GM19468 (cell line): ENCODE results near the gene VLDLR.

Experiments used
- ATAC-seq: cut with Tn5 transposase; IDR thresholded peaks from one replicate; pipeline ENCODE4 v1.9.1; 2021; ENCODE audit warnings: mild to moderate bottlenecking, moderate library complexity, moderate number of reproducible peaks; ENCODE audit not compliant: unreplicated experiment; ENCODE audit errors: extremely low read depth

The VLDLR gene

DNA sequence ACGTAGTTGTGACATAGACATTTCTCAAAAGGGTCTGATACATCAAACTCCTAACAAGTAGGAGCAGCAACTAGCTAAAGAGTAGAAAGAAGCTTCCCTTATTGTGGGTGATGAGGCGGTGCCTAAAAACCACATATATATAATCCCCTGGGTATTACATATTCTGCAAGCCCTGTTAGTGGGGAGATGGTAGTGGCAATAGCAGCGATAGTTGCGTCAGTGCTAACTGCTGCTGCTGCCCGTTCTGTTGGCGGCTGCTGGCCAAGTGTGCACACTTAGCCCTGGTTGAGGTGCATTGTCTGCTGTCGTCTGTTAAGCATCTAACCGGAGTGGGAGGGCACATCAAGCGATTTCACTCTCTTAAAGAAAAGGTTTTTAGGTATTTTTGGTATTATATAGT, 35.8 kb downstream of the VLDLR start:
- no peak for ATAC-seq

- ATAC-seq = no peak
These were observed 40.9 kb downstream of the VLDLR start for GRCh38 chr9:2662496-2662895.

GRCh38 chr9:2663461-2664173, 42.0 kb downstream of the VLDLR start:
- ATAC-seq = no peak

- ATAC-seq = no peak
These were observed 42.8 kb downstream of the VLDLR start for GRCh38 chr9:2664174-2665065.

DNA sequence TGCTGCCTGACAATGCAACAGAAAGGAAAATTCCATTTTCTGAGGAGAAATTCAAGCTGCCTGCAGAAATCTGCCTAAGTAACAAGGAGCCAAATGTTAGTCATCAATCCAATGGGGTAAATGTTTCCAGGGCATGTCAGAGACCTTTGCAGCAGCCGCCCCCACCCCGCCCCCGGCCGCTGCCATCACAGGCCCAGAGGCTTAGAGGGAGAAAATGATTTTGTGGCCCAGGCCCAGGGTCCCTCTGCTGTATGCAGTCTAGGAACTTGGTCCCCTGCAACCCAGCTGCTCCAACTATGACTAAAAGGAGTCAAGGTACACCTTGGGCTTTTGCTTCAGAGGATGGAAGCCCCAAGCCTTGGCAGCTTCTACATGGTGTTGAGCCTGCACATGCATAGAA, 45.0 kb downstream of the VLDLR start:
- ATAC-seq = no peak

DNA sequence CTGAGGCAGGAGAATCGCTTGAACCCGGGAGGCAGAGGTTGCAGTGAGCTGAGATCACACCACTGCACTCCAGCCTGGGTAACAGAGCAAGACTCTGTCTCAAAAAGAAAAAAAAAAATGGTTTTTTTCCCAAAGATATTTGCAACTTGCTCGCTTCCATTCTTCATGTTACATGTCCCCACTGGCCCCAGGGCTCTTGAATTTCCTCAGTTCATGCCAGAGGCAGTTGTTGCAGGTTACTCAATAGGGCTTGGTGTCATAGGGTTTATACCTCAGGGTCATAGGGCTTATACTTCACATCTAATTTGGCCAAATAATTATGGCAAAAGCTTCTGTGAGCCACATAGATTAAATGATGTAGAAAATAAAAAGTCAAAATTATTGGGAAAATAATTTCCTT, 51.6 kb downstream of the VLDLR start:
- no peak for ATAC-seq

- no peak for ATAC-seq
These were observed 52.7 kb downstream of the VLDLR start for GRCh38 chr9:2674141-2674824.

- ATAC-seq = no peak
These were observed 54.2 kb downstream of the VLDLR start for GRCh38 chr9:2675834-2676233.

GRCh38 chr9:2676466-2676865, 54.9 kb downstream of the VLDLR start:
- no peak for ATAC-seq

DNA sequence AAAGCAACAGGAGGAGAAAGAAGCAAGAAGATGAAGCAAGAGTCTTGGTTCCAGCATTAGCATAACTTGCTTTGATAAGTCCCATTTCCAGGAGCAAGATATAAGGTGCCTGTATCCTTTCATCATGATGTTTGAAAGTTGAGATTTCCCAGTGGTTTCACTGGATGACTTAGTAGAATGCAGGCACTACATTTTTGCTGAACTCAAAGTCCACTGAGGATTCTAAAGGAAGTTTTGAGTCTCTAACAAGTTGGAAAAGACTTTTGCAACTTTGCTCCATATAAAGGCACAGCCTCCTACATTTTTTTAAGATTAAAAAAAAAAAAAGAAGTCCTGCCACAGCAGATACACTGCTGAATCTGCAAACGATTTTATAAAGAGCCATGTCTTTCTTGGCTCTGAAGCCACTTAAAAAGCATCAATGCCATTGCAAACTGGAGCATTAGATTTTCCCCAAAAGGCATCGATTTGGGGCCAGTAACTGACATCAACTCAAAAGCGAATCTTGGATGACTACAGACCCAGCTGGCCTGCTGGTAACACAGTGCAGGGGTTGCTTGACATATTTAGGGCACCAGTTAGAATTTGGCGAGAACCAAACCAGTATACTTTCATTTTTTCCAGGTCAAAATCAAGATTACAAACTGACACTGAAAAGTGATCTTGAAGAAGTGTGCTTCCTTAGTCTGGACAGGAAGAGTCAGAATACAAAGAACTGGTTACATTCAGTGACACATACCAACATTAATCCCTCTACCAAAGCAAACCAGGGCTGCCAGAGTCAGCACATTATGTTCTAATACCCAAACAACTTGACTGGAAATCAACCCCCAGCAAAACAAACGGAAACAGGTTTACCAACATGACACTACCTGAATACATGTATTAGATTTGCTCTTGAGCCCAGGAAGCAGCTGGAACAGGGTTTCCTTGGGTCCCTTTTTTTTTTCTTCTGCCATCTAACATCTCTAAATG, 56.6 kb downstream of the VLDLR start:
- no peak for ATAC-seq

DNA sequence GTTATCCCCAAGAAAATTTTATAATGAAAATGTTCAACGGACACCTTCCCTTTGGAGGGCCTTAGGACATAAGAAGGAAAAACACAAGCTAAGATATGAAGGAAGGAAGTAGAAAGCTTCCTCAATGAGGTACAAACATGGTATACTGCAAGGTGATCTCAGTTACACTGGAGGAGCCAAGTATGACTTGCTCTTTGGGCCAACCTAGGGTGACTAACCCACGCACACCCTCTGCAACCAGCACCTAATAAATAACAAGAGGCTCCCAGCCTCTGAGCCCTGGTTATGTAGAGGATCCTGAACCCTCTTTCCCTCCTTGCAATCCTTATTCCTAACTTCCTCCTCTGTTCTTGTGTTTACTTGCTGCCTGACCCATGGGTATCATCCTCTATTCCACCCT, 57.4 kb downstream of the VLDLR start:
- no peak for ATAC-seq

DNA sequence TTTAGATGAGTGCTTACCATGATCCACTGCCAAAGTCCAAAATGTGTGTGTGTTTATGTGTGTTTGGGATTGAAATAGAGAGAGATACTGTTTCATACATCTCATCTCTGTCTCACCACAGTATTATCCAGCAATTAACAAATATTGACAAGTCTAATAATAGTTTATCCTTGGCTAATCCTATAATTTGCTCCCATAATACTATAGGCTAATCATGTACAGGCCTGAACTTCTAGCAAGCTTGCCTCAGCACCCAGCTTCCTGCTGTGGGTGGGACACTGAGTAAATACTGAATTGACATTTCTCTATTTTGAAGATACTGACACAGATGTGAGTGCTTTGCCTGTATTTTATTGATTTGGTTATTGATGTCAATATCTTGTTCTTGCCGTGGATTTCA, 60.4 kb downstream of the VLDLR start:
- ATAC-seq = no peak

DNA sequence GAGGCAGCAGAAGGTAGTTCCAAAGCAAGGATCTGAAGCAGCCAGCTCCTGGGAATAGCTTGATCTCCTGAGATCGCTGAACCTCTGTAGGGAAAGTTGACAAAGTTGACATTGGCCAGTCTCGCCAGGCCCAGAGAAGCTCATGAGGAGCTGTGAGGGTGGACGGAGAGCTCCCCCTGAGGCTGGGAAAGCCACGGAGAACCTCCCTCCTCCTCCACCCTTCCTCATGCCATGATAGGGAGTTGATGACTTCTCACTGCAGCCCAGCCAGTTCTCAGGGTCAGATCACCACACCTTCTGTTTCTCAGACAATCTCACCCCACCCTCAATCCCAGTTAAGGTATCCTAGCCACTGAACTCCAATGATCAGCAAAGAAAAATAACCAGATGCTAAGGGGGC, 65.3 kb downstream of the VLDLR start:
- ATAC-seq = no peak

GRCh38 chr9:2688636-2689035, 67.0 kb downstream of the VLDLR start:
- ATAC-seq = no peak

- no peak for ATAC-seq
These were observed 69.6 kb downstream of the VLDLR start for GRCh38 chr9:2691212-2691611.

DNA sequence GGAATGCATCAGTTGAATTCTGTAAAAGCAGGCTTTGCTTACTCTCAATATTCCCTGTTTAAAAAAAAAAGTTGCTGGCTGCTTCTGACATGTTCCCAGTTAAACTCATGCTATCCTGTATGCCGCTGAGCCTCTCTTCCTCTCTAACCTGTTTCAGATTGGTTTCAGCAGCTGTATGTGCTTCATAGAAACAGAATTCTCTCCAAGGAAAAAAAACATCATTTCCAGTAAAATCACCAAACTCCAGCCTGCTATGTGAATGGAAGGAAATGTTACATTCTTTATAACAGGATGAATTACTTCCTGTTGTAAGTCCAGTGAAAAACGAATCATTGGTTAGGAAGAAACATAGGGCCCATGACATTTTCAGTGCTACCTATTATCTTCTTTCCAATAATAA, 70.0 kb downstream of the VLDLR start:
- no peak for ATAC-seq

- no peak for ATAC-seq
These were observed 71.5 kb downstream of the VLDLR start for GRCh38 chr9:2693056-2693455.

GRCh38 chr9:2697492-2697891, 75.9 kb downstream of the VLDLR start:
- ATAC-seq = no peak

- ATAC-seq = no peak
These were observed 78.8 kb downstream of the VLDLR start for GRCh38 chr9:2700398-2700797.
